ENCODE data around the gene SIRPA. TPM values are rescaled to one million over a fixed set of nuclear protein-coding genes. Genes with fewer than 3 reads are reported as not detected.

The SIRPA gene
- total and polyA plus RNA-seq, 2 of the 8 experiments (the other 6 are each of a cell fraction or from before 2014, with no cell fraction given): 3.9 to 4.3 TPM

- no peak for TF ChIP-seq MAFK (IDR thresholded peaks at IDR 0.05; ENCODE audit: low read depth, low read length)
- TF ChIP-seq BRCA1 (IDR thresholded peaks at IDR 0.05; ENCODE audit: low read depth, low read length): no peak
- TF ChIP-seq E2F6 (IDR thresholded peaks at IDR 0.05): peak; percentile 71; the same call in 1 of the 2 replicates
- TF ChIP-seq CBX8 (IDR thresholded peaks at IDR 0.05; ENCODE audit: borderline replicate concordance, low read depth, low read length): no peak
- peak; percentile 90 for TF ChIP-seq EGR1 (IDR thresholded peaks at IDR 0.05; ENCODE audit: borderline replicate concordance, low read depth, low read length)
- TF ChIP-seq CTBP2 (IDR thresholded peaks at IDR 0.05; ENCODE audit: borderline replicate concordance, insufficient read depth, insufficient read length, low read length): peak; percentile 96
- TF ChIP-seq SP4 (IDR thresholded peaks at IDR 0.05; ENCODE audit: low read length): no peak
- 0 out of 2 replicates have a peak, but pooled peaks have one; percentile 22 for TF ChIP-seq JUND (IDR thresholded peaks at IDR 0.05; ENCODE audit: low read length)
- no peak for TF ChIP-seq GTF2F1 (IDR thresholded peaks at IDR 0.05; ENCODE audit: borderline replicate concordance, low read depth, low read length)
- TF ChIP-seq, protein P1, sequence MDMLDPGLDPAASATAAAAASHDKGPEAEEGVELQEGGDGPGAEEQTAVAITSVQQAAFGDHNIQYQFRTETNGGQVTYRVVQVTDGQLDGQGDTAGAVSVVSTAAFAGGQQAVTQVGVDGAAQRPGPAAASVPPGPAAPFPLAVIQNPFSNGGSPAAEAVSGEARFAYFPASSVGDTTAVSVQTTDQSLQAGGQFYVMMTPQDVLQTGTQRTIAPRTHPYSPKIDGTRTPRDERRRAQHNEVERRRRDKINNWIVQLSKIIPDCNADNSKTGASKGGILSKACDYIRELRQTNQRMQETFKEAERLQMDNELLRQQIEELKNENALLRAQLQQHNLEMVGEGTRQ (IDR thresholded peaks at IDR 0.05; ENCODE audit: low read length): no peak
- TF ChIP-seq CHD2 (IDR thresholded peaks at IDR 0.05; ENCODE audit: low read length): 0 out of 2 replicates have a peak, but pooled peaks have one; percentile 49
- no peak; a peak in 1 of 4 replicates for TF ChIP-seq SIN3A (conservative IDR thresholded peaks at IDR 0.05 in 1 of 2, IDR thresholded peaks at IDR 0.05 in 1 of 2; ENCODE audit: low read depth in 1 of 2, low read length in 2 of 2)
- TF ChIP-seq PHF8 (conservative IDR thresholded peaks at IDR 0.05; ENCODE audit: low read depth, low read length): 0 out of 2 replicates have a peak, but pooled peaks have one; percentile 40
- TF ChIP-seq EP300 (IDR thresholded peaks at IDR 0.05; ENCODE audit: borderline replicate concordance in 1 of 2, low read depth in 2 of 2, low read length in 2 of 2): peak in 1 of 2 experiments; percentile 82; a peak in 1 of 3 replicates
- TF ChIP-seq KDM4A (IDR thresholded peaks at IDR 0.05; ENCODE audit: low read depth, low read length, severe bottlenecking): peak; percentile 53
- TF ChIP-seq NANOG (IDR thresholded peaks at IDR 0.05; ENCODE audit: insufficient read depth, low read depth, low read length, poor library complexity, severe bottlenecking): peak; percentile 58
- TF ChIP-seq BCL11A (IDR thresholded peaks at IDR 0.05; ENCODE audit: low read depth in 2 of 2, low read length in 2 of 2): no peak
- TF ChIP-seq CEBPB (IDR thresholded peaks at IDR 0.05; ENCODE audit: low read depth, low read length): no peak; the same call in 1 of the 2 replicates
Observed at GRCh38 chr20:1946762-1947534, 51.7 kb downstream of the SIRPA start (continued).
